Mucosa of descending colon (tissue), 3 donors: ENCODE measurements around the gene ANKRD31. TPM values are rescaled to one million over a fixed set of nuclear protein-coding genes. Genes with fewer than 3 reads are reported as not detected.
"Not testable (repeated sequence)": the region's sequence is repeated elsewhere in the genome, so short reads cannot be mapped to it uniquely, and the experiment has no call there.

ENCODE experiments used
- ATAC-seq: fragments of 200-7000 bp; cut with Tn5 transposase; one replicate; pipeline ENCODE4 v1.9.1; 2020; ENCODE audit warnings: mild to moderate bottlenecking, moderate library complexity
- DNase-seq, 3 donors: peaks; one replicate each; pipeline ENCODE4 v3.0.0-alpha.2; 2020
- H3K36me3 ChIP-seq: fragments of 200-600 bp; one replicate; pipeline ENCODE4 v1.8.0; 2021; ENCODE audit warnings: low read depth, mild to moderate bottlenecking
- H3K4me1 ChIP-seq: fragments of 200-600 bp; one replicate; pipeline ENCODE4 v1.8.0; 2021; ENCODE audit warnings: low read depth, mild to moderate bottlenecking
- H3K4me3 ChIP-seq: fragments of 200-600 bp; one replicate; pipeline ENCODE4 v1.8.0; 2021; ENCODE audit warnings: mild to moderate bottlenecking
- H3K9me3 ChIP-seq: fragments of 200-600 bp; one replicate; pipeline ENCODE4 v1.8.0; 2021; ENCODE audit warnings: mild to moderate bottlenecking
- intact Hi-C, 2 donors: fragments of 100-400 bp; cut with DNase I in 1 of 2; cut with micrococcal nuclease in 1 of 2; formaldehyde crosslinking; loops; one replicate each; pipeline versions ENCODE4 v1.11.0 to v1.11.1; 2022; cut with DNase I, micrococcal nuclease
- total RNA-seq, 3 donors: library from RNA; stranded (reverse); fragmentation: NEBNext Ultra II Directional in 2 of 3; extraction: Animal tissue kit (Norgen Biotek cat#: 25700) in 2 of 3; gene quantifications; one replicate each; pipeline versions ENCODE4 v1.2.1 to v1.2.4, GENCODE V29; 2021 to 2023
- TF ChIP-seq, protein P1 (sequence below): fragments of 200-600 bp; IDR thresholded peaks from one replicate; pipeline ENCODE4 v1.8.0; 2022; ENCODE audit warnings: antibody characterized with exemption, mild to moderate bottlenecking
- donor health status: DM: no; HTN: no; CAD: no; lungs with moderate emphysema.
- donor health status: DM: no; HTN: no; CAD: no.
- donor health status: DM: no; HTN: yes; CAD: no.

ANKRD31 gene
- total RNA-seq, 3 donors from 2014 or later = 0.14 to 0.17 (median 0.16) TPM

DNA sequence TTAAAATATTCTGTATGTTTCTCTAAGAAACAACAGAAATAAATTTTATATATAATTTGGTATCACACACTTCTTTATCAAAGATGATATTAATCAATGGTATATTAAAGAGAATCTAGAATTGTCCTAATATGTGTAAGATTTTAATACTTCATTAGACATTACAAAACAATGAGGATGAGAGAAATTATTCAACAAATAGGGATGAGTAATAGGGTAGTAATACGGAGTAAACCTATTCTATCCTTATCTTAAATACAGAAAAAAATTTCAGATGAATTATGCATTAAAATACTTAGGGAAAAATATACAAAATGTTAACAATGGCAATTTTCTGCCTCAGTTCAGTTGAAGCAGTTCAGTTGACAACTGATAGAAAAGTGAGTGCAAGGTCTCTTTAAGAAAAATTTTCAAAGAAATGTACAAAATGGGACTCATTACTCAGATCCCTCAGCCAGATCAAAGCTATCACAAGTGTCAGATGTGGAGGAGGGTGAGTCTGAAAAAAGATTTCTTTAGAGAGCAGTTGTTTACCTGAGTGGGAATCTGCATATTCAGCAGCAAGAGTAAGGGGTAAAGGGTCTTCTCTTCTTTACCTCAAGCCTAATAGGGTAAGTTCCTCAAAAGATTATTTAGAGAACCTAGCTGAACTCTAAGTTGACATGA, 127.6 kb downstream of the ANKRD31 start:
- ATAC-seq = no peak
- TF ChIP-seq, protein P1, sequence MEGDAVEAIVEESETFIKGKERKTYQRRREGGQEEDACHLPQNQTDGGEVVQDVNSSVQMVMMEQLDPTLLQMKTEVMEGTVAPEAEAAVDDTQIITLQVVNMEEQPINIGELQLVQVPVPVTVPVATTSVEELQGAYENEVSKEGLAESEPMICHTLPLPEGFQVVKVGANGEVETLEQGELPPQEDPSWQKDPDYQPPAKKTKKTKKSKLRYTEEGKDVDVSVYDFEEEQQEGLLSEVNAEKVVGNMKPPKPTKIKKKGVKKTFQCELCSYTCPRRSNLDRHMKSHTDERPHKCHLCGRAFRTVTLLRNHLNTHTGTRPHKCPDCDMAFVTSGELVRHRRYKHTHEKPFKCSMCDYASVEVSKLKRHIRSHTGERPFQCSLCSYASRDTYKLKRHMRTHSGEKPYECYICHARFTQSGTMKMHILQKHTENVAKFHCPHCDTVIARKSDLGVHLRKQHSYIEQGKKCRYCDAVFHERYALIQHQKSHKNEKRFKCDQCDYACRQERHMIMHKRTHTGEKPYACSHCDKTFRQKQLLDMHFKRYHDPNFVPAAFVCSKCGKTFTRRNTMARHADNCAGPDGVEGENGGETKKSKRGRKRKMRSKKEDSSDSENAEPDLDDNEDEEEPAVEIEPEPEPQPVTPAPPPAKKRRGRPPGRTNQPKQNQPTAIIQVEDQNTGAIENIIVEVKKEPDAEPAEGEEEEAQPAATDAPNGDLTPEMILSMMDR = no peak
- no peak for DNase-seq
- no peak overlapping the region for H3K4me3 ChIP-seq
- H3K36me3 ChIP-seq = no peaks in the 10 kb centered on the region
- no peaks in the 10 kb centered on the region for H3K9me3 ChIP-seq
- intact Hi-C loops = no loop called here
- no peaks in the 10 kb centered on the region for H3K4me1 ChIP-seq

DNA sequence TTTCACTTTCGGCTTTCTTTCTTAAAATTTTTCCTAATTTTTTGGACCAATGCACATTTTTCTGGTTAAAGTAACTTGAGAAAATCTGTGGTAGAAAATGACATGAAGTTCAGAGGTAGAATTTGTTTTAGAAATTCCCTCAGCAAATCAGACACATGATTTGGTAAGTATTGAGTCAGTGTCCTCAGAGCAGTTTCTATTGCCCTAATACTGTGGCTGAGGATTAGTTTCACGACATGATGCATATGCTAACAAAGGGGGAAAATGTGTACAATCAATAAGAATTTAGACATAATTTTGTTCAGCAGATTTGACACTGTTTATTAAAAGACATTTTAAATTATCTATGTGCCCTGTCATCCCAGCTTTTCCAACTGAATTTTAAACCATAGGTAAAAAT, 128.2 kb downstream of the ANKRD31 start:
- ATAC-seq (no peak), DNase-seq (no peak)
- H3K4me1 ChIP-seq = no peaks in the 10 kb centered on the region
- H3K9me3 ChIP-seq = no peaks in the 10 kb centered on the region
- TF ChIP-seq, protein P1 = no peak
- H3K36me3 ChIP-seq = no peaks in the 10 kb centered on the region
- H3K4me3 ChIP-seq = no peak overlapping the region
- intact Hi-C loops = no loop called here

DNA sequence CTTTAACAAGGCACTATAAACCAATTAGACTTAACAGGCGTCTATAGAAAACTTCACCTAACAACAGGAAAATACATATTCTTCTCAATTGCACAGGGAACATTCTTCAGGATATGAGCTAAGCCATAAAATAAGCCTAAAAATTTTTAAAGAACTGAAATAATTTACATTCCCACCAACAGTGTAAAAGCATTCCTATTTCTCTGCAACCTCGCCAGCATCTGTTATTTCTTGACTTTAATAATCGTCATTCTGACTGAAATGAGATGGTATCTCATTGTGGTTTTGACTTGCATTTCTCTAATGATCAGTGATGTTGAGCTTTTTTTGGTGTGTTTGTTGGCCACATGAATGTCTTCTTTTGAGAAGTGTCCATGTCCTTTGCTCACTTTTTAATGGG, 140.7 kb downstream of the ANKRD31 start:
- H3K4me3 ChIP-seq, ATAC-seq, intact Hi-C loops, H3K4me1 ChIP-seq, H3K36me3 ChIP-seq, DNase-seq, H3K9me3 ChIP-seq: not testable (repeated sequence)

DNA sequence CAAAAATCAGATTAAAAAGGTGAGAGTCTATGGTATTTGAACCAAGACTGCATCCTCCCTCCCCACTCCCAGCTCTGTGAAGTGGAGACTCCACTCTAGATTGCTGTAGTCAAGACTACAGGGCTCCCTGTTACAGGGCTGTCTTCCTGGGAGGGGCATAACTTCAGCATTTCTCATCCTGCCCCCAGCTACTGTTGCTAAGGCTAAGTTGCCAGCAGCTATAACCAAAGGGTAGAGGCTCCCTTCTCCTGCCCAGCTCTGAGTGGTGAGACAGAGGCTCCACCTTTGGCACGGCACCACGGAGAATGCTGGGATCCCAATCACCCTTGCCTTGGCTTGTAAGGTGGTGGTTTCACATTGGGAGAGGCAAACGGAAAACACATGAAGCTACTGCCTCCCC, 145.1 kb downstream of the ANKRD31 start:
- Histone ChIP-seq H3K4me1 (no peaks in the 10 kb centered on the region), H3K36me3 (no peaks in the 10 kb centered on the region), H3K9me3 (no peaks in the 10 kb centered on the region), H3K4me3 (no peak overlapping the region)
- intact Hi-C loops = no loop called here
- TF ChIP-seq, protein P1 = no peak
- DNase-seq = no peak
- ATAC-seq = no peak

DNA sequence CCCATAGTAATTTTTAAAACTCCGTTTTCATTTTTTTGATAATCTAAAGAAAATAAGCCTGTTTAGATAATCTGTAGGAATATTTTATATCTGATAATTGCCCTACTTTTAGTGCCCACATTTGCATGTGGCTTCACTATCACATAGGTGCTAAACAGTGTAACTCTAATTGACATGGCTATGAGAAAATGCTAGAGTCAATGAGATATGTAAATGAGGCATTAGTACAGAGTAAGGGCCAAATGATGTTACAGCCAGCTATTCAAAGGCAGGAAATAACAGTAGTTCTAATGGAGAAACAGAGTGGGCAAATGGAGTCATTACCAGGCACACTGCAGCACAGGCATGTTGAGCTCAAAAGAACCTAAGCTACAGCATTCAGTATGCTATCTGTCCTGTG, 147.0 kb downstream of the ANKRD31 start:
- no peaks in the 10 kb centered on the region for H3K36me3 ChIP-seq
- DNase-seq (no peak), ATAC-seq (no peak)
- no peak overlapping the region for H3K4me3 ChIP-seq
- intact Hi-C loops = no loop called here
- H3K9me3 ChIP-seq = no peaks in the 10 kb centered on the region
- TF ChIP-seq, protein P1 = no peak
- H3K4me1 ChIP-seq = no peaks in the 10 kb centered on the region

DNA sequence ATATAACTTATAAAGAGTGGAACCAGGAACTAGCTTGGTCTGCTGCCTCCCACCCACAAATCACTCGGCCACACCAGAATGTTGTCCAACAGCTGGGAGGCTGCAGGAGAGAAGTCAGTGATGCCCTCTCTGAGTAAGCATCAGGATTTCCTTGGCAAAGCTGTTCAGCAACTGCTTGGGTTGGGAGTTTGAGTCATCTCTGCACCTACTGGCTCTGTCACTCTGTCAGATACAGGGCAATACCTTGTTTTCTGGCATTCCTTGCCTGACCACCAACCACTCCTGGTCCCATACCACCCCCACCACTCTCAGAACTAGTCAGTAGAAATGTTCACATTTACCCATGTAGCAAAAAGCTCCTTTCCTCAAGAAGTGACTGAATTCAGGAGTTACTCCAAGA, 147.5 kb downstream of the ANKRD31 start:
- intact Hi-C loops = no loop called here
- ATAC-seq = no peak
- no peak for DNase-seq

More for the DNA sequence above, 147.5 kb downstream of the ANKRD31 start:
- no peaks in the 10 kb centered on the region for H3K36me3 ChIP-seq
- TF ChIP-seq, protein P1 = no peak
- H3K4me1 ChIP-seq = no peaks in the 10 kb centered on the region
- H3K4me3 ChIP-seq = no peak overlapping the region
- H3K9me3 ChIP-seq = no peaks in the 10 kb centered on the region
